Measurements from ENCODE around the gene UBE2G2. TPM values are rescaled to one million over a fixed set of nuclear protein-coding genes. Genes with fewer than 3 reads are reported as not detected.

UBE2G2 gene
- total RNA-seq, 1 donor from 2014 or later, result 78.8 TPM

GRCh38 chr21:44838039-44838895 is 36.6 kb upstream of the UBE2G2 start:
- H3K27me3 ChIP-seq, result no peaks in the 10 kb centered on the region
- no peaks in the 10 kb centered on the region for H3K36me3 ChIP-seq
- H3K9me3 ChIP-seq, result no peaks in the 10 kb centered on the region
- no peaks in the 10 kb centered on the region for H3K4me1 ChIP-seq
- no peak for TF ChIP-seq CTCF (IDR thresholded peaks at IDR 0.05)
- intact Hi-C loops (cut with DNase I), result no loop called here
- DNase-seq, result no peak
- ATAC-seq, result no peak
- no peak overlapping the region for H3K4me3 ChIP-seq
- no peak overlapping the region for H3K27ac ChIP-seq

- Histone ChIP-seq H3K4me3 (no peak overlapping the region), H3K9me3 (no peaks in the 10 kb centered on the region), H3K27me3 (no peaks in the 10 kb centered on the region), H3K4me1 (no peaks in the 10 kb centered on the region), H3K27ac (no peak overlapping the region), H3K36me3 (no peaks in the 10 kb centered on the region)
- ATAC-seq, result no peak
- intact Hi-C loops (cut with DNase I), result no loop called here
- no peak for DNase-seq
- TF ChIP-seq CTCF (IDR thresholded peaks at IDR 0.05), result no peak
These were observed 35.9 kb upstream of the UBE2G2 start for GRCh38 chr21:44837537-44837936.

- peak; percentile 79 for ATAC-seq
- no peak for TF ChIP-seq CTCF (IDR thresholded peaks at IDR 0.05)
These were observed 35.2 kb upstream of the UBE2G2 start for GRCh38 chr21:44836666-44837471.

GRCh38 chr21:44836349-44836665 is 34.7 kb upstream of the UBE2G2 start:
- no peaks in the 10 kb centered on the region for H3K9me3 ChIP-seq
- H3K4me3 ChIP-seq, result no peak overlapping the region
- H3K4me1 ChIP-seq, result no peaks in the 10 kb centered on the region
- intact Hi-C loops (cut with DNase I), result no loop called here
- H3K27me3 ChIP-seq, result no peaks in the 10 kb centered on the region
- ATAC-seq (no peak), DNase-seq (no peak)
- H3K27ac ChIP-seq, result no peak overlapping the region
- no peak for TF ChIP-seq CTCF (IDR thresholded peaks at IDR 0.05)
- no peaks in the 10 kb centered on the region for H3K36me3 ChIP-seq

More at GRCh38 chr21:44836666-44837471, 35.2 kb upstream of the UBE2G2 start:
- H3K27me3 ChIP-seq, result no peaks in the 10 kb centered on the region
- no peaks in the 10 kb centered on the region for H3K36me3 ChIP-seq
- no peak overlapping the region for H3K4me3 ChIP-seq
- no peak overlapping the region for H3K27ac ChIP-seq
- H3K4me1 ChIP-seq, result no peaks in the 10 kb centered on the region
- no peak for DNase-seq
- intact Hi-C loops (cut with DNase I), result no loop called here
- H3K9me3 ChIP-seq, result no peaks in the 10 kb centered on the region

- intact Hi-C loops (cut with DNase I), result no loop called here
- Histone ChIP-seq H3K27me3 (no peaks in the 10 kb centered on the region), H3K27ac (no peak overlapping the region), H3K9me3 (no peaks in the 10 kb centered on the region), H3K4me1 (no peaks in the 10 kb centered on the region), H3K4me3 (no peak overlapping the region), H3K36me3 (no peaks in the 10 kb centered on the region)
- no peak for TF ChIP-seq CTCF (IDR thresholded peaks at IDR 0.05)
- DNase-seq (no peak), ATAC-seq (no peak)
These were observed 34.0 kb upstream of the UBE2G2 start for GRCh38 chr21:44835647-44835973.

All from upper lobe of right lung (tissue), 1 donor.